Measurements from ENCODE around the gene RUFY4. TPM values are rescaled to one million over a fixed set of nuclear protein-coding genes. Genes with fewer than 3 reads are reported as not detected.

The RUFY4 gene
- total RNA-seq, 4 donors from 2014 or later, result 0.25 TPM; not detected in 3

- TF ChIP-seq POLR2A (IDR thresholded peaks at IDR 0.05) (no peak), CTCF (IDR thresholded peaks at IDR 0.05 in 4 of 5, conservative IDR thresholded peaks at IDR 0.05 in 1 of 5) (no peak)
- no peak for ATAC-seq
- DNase-seq, result no peak
- in situ Hi-C loops (cut with MboI; ENCODE audit: low sequenced_read_pairs in 4 of 4) (no loop called here), intact Hi-C loops (cut with DNase I; ENCODE audit: low total_unique reads) (no loop called here)
- Histone ChIP-seq H3K4me1 (no peaks in the 10 kb centered on the region), H3K27ac (no peak overlapping the region), H3K4me3 (no peak overlapping the region), H3K27me3 (peaks cover 0 to 2% (median 0%) of the 10 kb centered on the region in 3 donors), H3K36me3 (no peaks in the 10 kb centered on the region), H3K9me3 (no peaks in the 10 kb centered on the region)
Measured at GRCh38 chr2:218123986-218124385, 54.9 kb downstream of the RUFY4 start.

GRCh38 chr2:218125095-218125494, 56.0 kb downstream of the RUFY4 start:
- in situ Hi-C loops (cut with MboI; ENCODE audit: low sequenced_read_pairs in 4 of 4) (no loop called here), intact Hi-C loops (cut with DNase I; ENCODE audit: low total_unique reads) (no loop called here)
- peaks cover 0 to 2% (median 0%) of the 10 kb centered on the region in 3 donors for H3K27me3 ChIP-seq
- ATAC-seq (no peak), DNase-seq (no peak)
- H3K27ac ChIP-seq, result no peak overlapping the region
- no peaks in the 10 kb centered on the region for H3K36me3 ChIP-seq
- TF ChIP-seq POLR2A (IDR thresholded peaks at IDR 0.05) (no peak), CTCF (IDR thresholded peaks at IDR 0.05 in 4 of 5, conservative IDR thresholded peaks at IDR 0.05 in 1 of 5) (no peak)
- H3K4me1 ChIP-seq, result no peaks in the 10 kb centered on the region
- H3K9me3 ChIP-seq, result no peaks in the 10 kb centered on the region
- no peak overlapping the region for H3K4me3 ChIP-seq

GRCh38 chr2:218125626-218126080, 56.6 kb downstream of the RUFY4 start, which contains the start of gene CXCR2:
TSS of gene CXCR2 (plus strand) at chr2:218126028. CDS start at chr2:218134802, 8,774 bp downstream.
- Histone ChIP-seq H3K36me3 (no peaks in the 10 kb centered on the region), H3K27ac (no peak within 1 kb of the TSS), H3K27me3 (peaks cover 0 to 2% (median 0%) of the 10 kb centered on the region in 3 donors), H3K9me3 (no peaks in the 10 kb centered on the region), H3K4me1 (no peaks in the 10 kb centered on the region), H3K4me3 (no peak within 1 kb of the TSS)
- no peak for DNase-seq
- ATAC-seq, result no peak
- intact Hi-C loops (cut with DNase I; ENCODE audit: low total_unique reads) (no loop called here), in situ Hi-C loops (cut with MboI; ENCODE audit: low sequenced_read_pairs in 4 of 4) (no loop called here)
- TF ChIP-seq CTCF (IDR thresholded peaks at IDR 0.05 in 4 of 5, conservative IDR thresholded peaks at IDR 0.05 in 1 of 5) (no peak), POLR2A (IDR thresholded peaks at IDR 0.05) (no peak)

GRCh38 chr2:218127929-218128455, 58.9 kb downstream of the RUFY4 start:
- no peak for ATAC-seq
- H3K9me3 ChIP-seq, result no peaks in the 10 kb centered on the region
- no peak for DNase-seq
- no peaks in the 10 kb centered on the region for H3K4me1 ChIP-seq
- no peak overlapping the region for H3K4me3 ChIP-seq
- intact Hi-C loops (cut with DNase I; ENCODE audit: low total_unique reads) (no loop called here), in situ Hi-C loops (cut with MboI; ENCODE audit: low sequenced_read_pairs in 4 of 4) (no loop called here)
- H3K27ac ChIP-seq, result no peak overlapping the region
- H3K27me3 ChIP-seq, result peaks cover 0 to 2% (median 0%) of the 10 kb centered on the region in 3 donors
- no peak for TF ChIP-seq CTCF (IDR thresholded peaks at IDR 0.05 in 4 of 5, conservative IDR thresholded peaks at IDR 0.05 in 1 of 5)
- no peak for TF ChIP-seq POLR2A (IDR thresholded peaks at IDR 0.05)
- H3K36me3 ChIP-seq, result no peaks in the 10 kb centered on the region
